Heart left ventricle (tissue), 16 donors: Measurements from ENCODE around the gene NCR1. TPM values are rescaled to one million over a fixed set of nuclear protein-coding genes. Genes with fewer than 3 reads are reported as not detected.
"Not testable (repeated sequence)": the region's sequence is repeated elsewhere in the genome, so short reads cannot be mapped to it uniquely, and the experiment has no call there.

ENCODE experiments used
- ATAC-seq, 4 donors: fragments of 200-7000 bp; cut with Tn5 transposase; one replicate each; pipeline ENCODE4 v1.9.1; 2020 to 2022; ENCODE audit warnings: moderate library complexity in 4 of 4, mild to moderate bottlenecking in 3 of 4, moderate number of reproducible peaks in 1 of 4
- DNase-seq, 5 donors: peaks; one replicate each; pipeline ENCODE4 v3.0.0-alpha.2; 2020
- H3K27ac ChIP-seq, 12 donors: fragments of 200-600 bp; sonication (generic) in 4 of 12; one replicate each; pipeline versions ENCODE4 v1.5.0 to v1.8.0; 2016 to 2022; ENCODE audit warnings: mild to moderate bottlenecking in 2 of 12
- H3K27me3 ChIP-seq, 9 donors: fragments of 200-600 bp; sonication (generic) in 2 of 9; one replicate each; pipeline versions ENCODE4 v1.5.1 to v1.8.0; 2016 to 2022; ENCODE audit warnings: mild to moderate bottlenecking in 3 of 9
- H3K36me3 ChIP-seq, 9 donors: fragments of 200-600 bp; sonication (generic) in 2 of 9; one replicate each; pipeline versions ENCODE4 v1.5.0 to v1.8.0; 2018 to 2022; ENCODE audit warnings: mild to moderate bottlenecking in 2 of 9
- H3K4me1 ChIP-seq, 12 donors: fragments of 200-600 bp; sonication (generic) in 4 of 12; one replicate each; pipeline versions ENCODE4 v1.5.0 to v1.8.0; 2016 to 2022; ENCODE audit warnings: mild to moderate bottlenecking in 3 of 12
- H3K4me3 ChIP-seq, 12 donors: fragments of 200-600 bp; sonication (generic) in 4 of 12; one replicate each; pipeline versions ENCODE4 v1.5.0 to v1.8.0; 2017 to 2022; ENCODE audit warnings: mild to moderate bottlenecking in 9 of 12, moderate library complexity in 4 of 12
- H3K9me3 ChIP-seq, 12 donors: fragments of 200-600 bp; sonication (generic) in 4 of 12; one replicate each; pipeline versions ENCODE4 v1.5.0 to v1.8.0; 2016 to 2022; ENCODE audit warnings: mild to moderate bottlenecking in 1 of 12
- POLR2A ChIP-seq, 2 donors: fragments of 450-650 bp; IDR thresholded peaks; one replicate each; pipeline ENCODE4 v1.6.1; 2017; ENCODE audit warnings: antibody characterized with exemption in 2 of 2, mild to moderate bottlenecking in 2 of 2, moderate library complexity in 2 of 2
- WGBS, 4 donors: extraction: QIAGEN DNeasy Blood & Tissue Kit in 2 of 4; methylation state at CpG; one replicate each; pipeline versions ENCODE4 v1.1.5 to v1.1.7; 2013 to 2018; 5-methylcytosine and 5-hydroxymethylcytosine counted together
- intact Hi-C, 10 donors: fragments of 100-400 bp; cut with DNase I; formaldehyde crosslinking; loops; one replicate each; pipeline versions ENCODE4 v1.11.1 to v1.14.2; 2022
- polyA plus RNA-seq, 2 donors: library from polyadenylated mRNA; stranded (reverse); fragments of 200-250 nt; gene quantifications; one replicate each; pipeline ENCODE4 v1.2.3, GENCODE V29; 2013
- total RNA-seq, 9 donors: library from RNA; depleted of rRNA in 2 of 9; stranded (reverse); fragments of >200 nt in 2 of 9; fragmentation: NEBNext Ultra II Directional in 3 of 9; extraction: Animal tissue kit (Norgen Biotek cat#: 25700) in 3 of 9; gene quantifications; one replicate each; pipeline versions ENCODE4 v1.1.0 to v1.2.4, GENCODE V29; 2016 to 2023
- TF ChIP-seq, protein P1 (sequence below), 12 donors: fragments of 200-600 bp; sonication (generic) in 4 of 12; IDR thresholded peaks; one replicate each; pipeline versions ENCODE4 v1.5.0 to v1.8.0; 2018 to 2022; ENCODE audit warnings: antibody characterized with exemption in 12 of 12, mild to moderate bottlenecking in 5 of 12
- donor health status: ischemic (EF 13 %, LVEDD 7.1; RV severe dilation, severe dysfunction).
- donor health status: healthy with polysubstance abuse.
- donor health status: DM: no; HTN: yes; CAD: no.
- donor health status: DM: no; HTN: no; CAD: no.
- donor health status: ischemic (EF 25% LVEDD 6.9; RV normal size, moderate dysfunction).
- donor health status: ischemic (EF 25% LVEDD 5.7; RV mildly dilated, moderate dysfunction).
- donor health status: healthy.
- donor health status: DM: yes; HTN: yes; CAD: no.
- donor health status: ischemic (EF 35%, LVEDD 5.7; RV mildly dilated, moderate dysfunction).
- donor health status: nonischemic (EF 11% LVEDD 7.7; RV severe dilation, severe dysfunction).
- donor health status: DM: yes; HTN: yes; CAD: no.
- donor health status: PGD.
- donor health status: ischemic (EF 29% LVEDD 5.4; RV normal size, mild dysfunction).
- donor health status: nonischemic (EF 23%, LVEDD 6.1; RV moderate dilation, normal function).

Gene NCR1
- total and polyA plus RNA-seq, 11 donors, result 0.33 to 1.2 TPM; not detected in 9

- 28 to 40% (median 35%) methylated on average over 7 of the region's 7 CpGs for WGBS, 4 donors
- Histone ChIP-seq H3K27ac (no peak overlapping the region), H3K9me3 (no peaks in the 10 kb centered on the region), H3K36me3 (no peaks in the 10 kb centered on the region), H3K4me3 (no peak overlapping the region), H3K27me3 (peaks cover 0 to 3% (median 0%) of the 10 kb centered on the region in 9 donors), H3K4me1 (no peaks in the 10 kb centered on the region)
- ATAC-seq, result no peak
- no peak for DNase-seq
- TF ChIP-seq POLR2A (IDR thresholded peaks at IDR 0.05), result no peak
- TF ChIP-seq, protein P1, sequence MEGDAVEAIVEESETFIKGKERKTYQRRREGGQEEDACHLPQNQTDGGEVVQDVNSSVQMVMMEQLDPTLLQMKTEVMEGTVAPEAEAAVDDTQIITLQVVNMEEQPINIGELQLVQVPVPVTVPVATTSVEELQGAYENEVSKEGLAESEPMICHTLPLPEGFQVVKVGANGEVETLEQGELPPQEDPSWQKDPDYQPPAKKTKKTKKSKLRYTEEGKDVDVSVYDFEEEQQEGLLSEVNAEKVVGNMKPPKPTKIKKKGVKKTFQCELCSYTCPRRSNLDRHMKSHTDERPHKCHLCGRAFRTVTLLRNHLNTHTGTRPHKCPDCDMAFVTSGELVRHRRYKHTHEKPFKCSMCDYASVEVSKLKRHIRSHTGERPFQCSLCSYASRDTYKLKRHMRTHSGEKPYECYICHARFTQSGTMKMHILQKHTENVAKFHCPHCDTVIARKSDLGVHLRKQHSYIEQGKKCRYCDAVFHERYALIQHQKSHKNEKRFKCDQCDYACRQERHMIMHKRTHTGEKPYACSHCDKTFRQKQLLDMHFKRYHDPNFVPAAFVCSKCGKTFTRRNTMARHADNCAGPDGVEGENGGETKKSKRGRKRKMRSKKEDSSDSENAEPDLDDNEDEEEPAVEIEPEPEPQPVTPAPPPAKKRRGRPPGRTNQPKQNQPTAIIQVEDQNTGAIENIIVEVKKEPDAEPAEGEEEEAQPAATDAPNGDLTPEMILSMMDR (IDR thresholded peaks at IDR 0.05), result no peak
- intact Hi-C loops, result no loop called here
Observed at GRCh38 chr19:54893406-54893805, 12.5 kb upstream of the NCR1 start.

GRCh38 chr19:54894106-54894505, 11.8 kb upstream of the NCR1 start:
- H3K27me3 ChIP-seq, H3K27ac ChIP-seq, intact Hi-C loops, DNase-seq, H3K4me3 ChIP-seq, H3K36me3 ChIP-seq, H3K9me3 ChIP-seq, ATAC-seq, H3K4me1 ChIP-seq: not testable (repeated sequence)
- 86 to 91% (median 88%) methylated on average over 15 to 16 of the region's 16 CpGs for WGBS, 4 donors

GRCh38 chr19:54896036-54896435, 9.9 kb upstream of the NCR1 start:
- no peaks in the 10 kb centered on the region for H3K9me3 ChIP-seq
- no peaks in the 10 kb centered on the region for H3K4me1 ChIP-seq
- intact Hi-C loops, result no loop called here
- H3K27me3 ChIP-seq, result peaks cover 0 to 12% (median 0%) of the 10 kb centered on the region in 9 donors
- TF ChIP-seq, protein P1 (IDR thresholded peaks at IDR 0.05), result no peak
- TF ChIP-seq POLR2A (IDR thresholded peaks at IDR 0.05), result no peak
- H3K36me3 ChIP-seq, result no peaks in the 10 kb centered on the region
- DNase-seq, result no peak
- no peak for ATAC-seq
- WGBS, 4 donors, result 52 to 81% (median 72%) methylated on average over 2 of the region's 2 CpGs
- no peak overlapping the region for H3K4me3 ChIP-seq
- H3K27ac ChIP-seq, result no peak overlapping the region

- 33 to 50% (median 38%) methylated on average over 7 of the region's 7 CpGs for WGBS, 4 donors
- DNase-seq, H3K4me1 ChIP-seq, intact Hi-C loops, H3K9me3 ChIP-seq, ATAC-seq, H3K4me3 ChIP-seq, H3K36me3 ChIP-seq, H3K27ac ChIP-seq: not testable (repeated sequence)
- peaks cover 0 to 12% (median 3%) of the 10 kb centered on the region in 9 donors for H3K27me3 ChIP-seq
Observed at GRCh38 chr19:54898685-54899084, 7.3 kb upstream of the NCR1 start.

DNA sequence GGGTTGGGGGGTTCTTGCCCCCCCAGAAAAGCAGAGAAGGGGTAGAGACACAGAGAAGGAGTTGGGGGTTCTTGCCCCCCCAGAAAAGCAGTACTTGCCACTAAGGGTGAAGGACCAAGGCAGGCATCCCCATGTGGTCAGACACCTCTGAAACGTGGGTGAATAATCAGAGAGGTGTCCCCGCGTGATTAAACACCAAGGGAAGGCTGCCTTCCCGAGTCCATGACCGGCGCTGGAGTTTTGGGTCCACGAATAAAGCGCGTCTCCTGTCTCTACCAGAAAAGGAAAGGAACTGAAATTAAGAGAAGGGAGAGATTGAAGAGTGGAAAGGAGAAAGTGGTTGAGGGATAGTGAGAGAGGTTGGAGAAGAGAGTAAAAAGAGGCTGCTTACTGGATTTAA, 6.3 kb upstream of the NCR1 start:
- ATAC-seq, intact Hi-C loops: not testable (repeated sequence)

GRCh38 chr19:54901153-54901552, 4.8 kb upstream of the NCR1 start:
- DNase-seq, result peak in 1 of 5 donors; percentile 35
- H3K4me1 ChIP-seq, intact Hi-C loops, H3K9me3 ChIP-seq, H3K4me3 ChIP-seq, ATAC-seq, H3K27ac ChIP-seq, H3K36me3 ChIP-seq: not testable (repeated sequence)
- peaks cover 0 to 12% (median 5%) of the 10 kb centered on the region in 9 donors for H3K27me3 ChIP-seq
- WGBS, 4 donors, result 73 to 84% (median 84%) methylated on average over 8 of the region's 8 CpGs

More for the DNA sequence above, 6.3 kb upstream of the NCR1 start:
- not testable (repeated sequence) for H3K27ac ChIP-seq, H3K36me3 ChIP-seq, H3K9me3 ChIP-seq, H3K4me3 ChIP-seq, H3K4me1 ChIP-seq, DNase-seq
- peaks cover 0 to 12% (median 3%) of the 10 kb centered on the region in 9 donors for H3K27me3 ChIP-seq
- WGBS, 4 donors, result 81 to 90% (median 84%) methylated on average over 9 of the region's 9 CpGs
